ENCODE measurements around the gene PARP8.
"Not testable (repeated sequence)": the region's sequence is repeated elsewhere in the genome, so short reads cannot be mapped to it uniquely, and the experiment has no call there.

The PARP8 gene

GRCh38 chr5:50684721-50685120 lies 18.3 kb downstream of the PARP8 start:
- no peak for DNase-seq

- no peak for DNase-seq
Observed at GRCh38 chr5:50687548-50687947, 21.1 kb downstream of the PARP8 start.

GRCh38 chr5:50691399-50692016 lies 25.1 kb downstream of the PARP8 start:
- no peak for DNase-seq

GRCh38 chr5:50694027-50694590 lies 27.7 kb downstream of the PARP8 start:
- DNase-seq: no peak

GRCh38 chr5:50694626-50695025 lies 28.2 kb downstream of the PARP8 start:
- DNase-seq: not testable (repeated sequence)

- DNase-seq: no peak
Observed at GRCh38 chr5:50697739-50698138, 31.3 kb downstream of the PARP8 start.

GRCh38 chr5:50699737-50700136 lies 33.3 kb downstream of the PARP8 start:
- no peak for DNase-seq

- DNase-seq: no peak
Observed at GRCh38 chr5:50700706-50701105, 34.3 kb downstream of the PARP8 start.

- peak; percentile 21 for DNase-seq
Observed at GRCh38 chr5:50702615-50703366, 36.4 kb downstream of the PARP8 start.

- DNase-seq: no peak
Observed at GRCh38 chr5:50703367-50703666, 36.9 kb downstream of the PARP8 start.

GRCh38 chr5:50704730-50705129 lies 38.3 kb downstream of the PARP8 start:
- no peak for DNase-seq

- DNase-seq: no peak
Observed at GRCh38 chr5:50709471-50709870, 43.0 kb downstream of the PARP8 start.

GRCh38 chr5:50710838-50711237 lies 44.4 kb downstream of the PARP8 start:
- peak; percentile 18 for DNase-seq

- peak; percentile 82 for DNase-seq
Observed at GRCh38 chr5:50711280-50711679, 44.8 kb downstream of the PARP8 start.

- no peak for DNase-seq
Observed at GRCh38 chr5:50712479-50712878, 46.0 kb downstream of the PARP8 start.

GRCh38 chr5:50715001-50715400 lies 48.6 kb downstream of the PARP8 start:
- DNase-seq: no peak

GRCh38 chr5:50716134-50716533 lies 49.7 kb downstream of the PARP8 start:
- DNase-seq: no peak

- DNase-seq: no peak
Observed at GRCh38 chr5:50717651-50718050, 51.2 kb downstream of the PARP8 start.

- DNase-seq: no peak
Observed at GRCh38 chr5:50720061-50720710, 53.7 kb downstream of the PARP8 start.

GRCh38 chr5:50722223-50722622 lies 55.8 kb downstream of the PARP8 start:
- no peak for DNase-seq

GRCh38 chr5:50724262-50724661 lies 57.8 kb downstream of the PARP8 start:
- DNase-seq: no peak

GRCh38 chr5:50725800-50726474 lies 59.5 kb downstream of the PARP8 start:
- no peak for DNase-seq

- no peak for DNase-seq
Observed at GRCh38 chr5:50726475-50727148, 60.2 kb downstream of the PARP8 start.
